GM12801 (cell line): ENCODE measurements around the gene C10orf143.

ENCODE experiments used
- TF ChIP-seq, protein P1 (sequence below): IDR thresholded peaks from one replicate; pipeline ENCODE4 v1.5.1; 2011; ENCODE audit warnings: control low read depth; ENCODE audit not compliant: insufficient read length; ENCODE audit errors: extremely low read depth

Gene C10orf143

DNA sequence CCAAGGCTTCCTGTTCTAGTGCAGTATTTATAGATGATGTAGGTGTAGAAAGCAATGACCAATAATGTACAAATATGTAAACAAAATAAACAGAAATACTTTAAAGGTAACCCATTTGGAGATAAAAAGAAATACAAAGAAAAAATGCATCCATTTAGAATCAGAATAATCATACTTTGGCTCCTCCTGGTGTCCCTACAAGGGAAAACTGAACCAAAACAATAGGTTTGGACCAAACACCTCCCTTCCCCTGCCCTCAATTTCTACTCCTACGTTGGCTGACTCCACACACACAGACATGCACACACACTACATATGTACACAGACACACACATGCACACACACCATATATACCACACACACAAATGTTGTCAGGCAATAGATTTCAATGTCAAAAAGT is 36.0 kb downstream of the C10orf143 start:
- TF ChIP-seq, protein P1, sequence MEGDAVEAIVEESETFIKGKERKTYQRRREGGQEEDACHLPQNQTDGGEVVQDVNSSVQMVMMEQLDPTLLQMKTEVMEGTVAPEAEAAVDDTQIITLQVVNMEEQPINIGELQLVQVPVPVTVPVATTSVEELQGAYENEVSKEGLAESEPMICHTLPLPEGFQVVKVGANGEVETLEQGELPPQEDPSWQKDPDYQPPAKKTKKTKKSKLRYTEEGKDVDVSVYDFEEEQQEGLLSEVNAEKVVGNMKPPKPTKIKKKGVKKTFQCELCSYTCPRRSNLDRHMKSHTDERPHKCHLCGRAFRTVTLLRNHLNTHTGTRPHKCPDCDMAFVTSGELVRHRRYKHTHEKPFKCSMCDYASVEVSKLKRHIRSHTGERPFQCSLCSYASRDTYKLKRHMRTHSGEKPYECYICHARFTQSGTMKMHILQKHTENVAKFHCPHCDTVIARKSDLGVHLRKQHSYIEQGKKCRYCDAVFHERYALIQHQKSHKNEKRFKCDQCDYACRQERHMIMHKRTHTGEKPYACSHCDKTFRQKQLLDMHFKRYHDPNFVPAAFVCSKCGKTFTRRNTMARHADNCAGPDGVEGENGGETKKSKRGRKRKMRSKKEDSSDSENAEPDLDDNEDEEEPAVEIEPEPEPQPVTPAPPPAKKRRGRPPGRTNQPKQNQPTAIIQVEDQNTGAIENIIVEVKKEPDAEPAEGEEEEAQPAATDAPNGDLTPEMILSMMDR: no peak

DNA sequence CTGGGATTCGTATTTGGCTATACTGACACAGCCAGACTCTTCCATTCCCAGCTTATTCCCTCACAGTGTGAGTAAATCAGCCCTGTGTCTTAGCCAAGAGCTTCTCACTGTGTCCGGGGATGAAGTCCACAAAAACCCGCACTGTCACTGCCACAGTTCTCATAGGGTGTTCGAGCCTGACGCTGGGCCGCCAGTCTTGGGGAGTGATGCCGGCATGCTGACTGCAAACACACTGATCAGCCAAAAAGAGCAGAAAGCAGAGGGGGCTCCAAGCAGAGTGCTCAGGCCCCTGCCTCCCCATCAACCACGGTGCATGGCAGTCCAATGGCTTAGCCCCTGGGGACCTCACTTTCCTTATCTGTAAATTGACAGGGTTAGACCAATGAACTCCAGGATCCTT is 36.7 kb downstream of the C10orf143 start:
- TF ChIP-seq, protein P1: no peak

DNA sequence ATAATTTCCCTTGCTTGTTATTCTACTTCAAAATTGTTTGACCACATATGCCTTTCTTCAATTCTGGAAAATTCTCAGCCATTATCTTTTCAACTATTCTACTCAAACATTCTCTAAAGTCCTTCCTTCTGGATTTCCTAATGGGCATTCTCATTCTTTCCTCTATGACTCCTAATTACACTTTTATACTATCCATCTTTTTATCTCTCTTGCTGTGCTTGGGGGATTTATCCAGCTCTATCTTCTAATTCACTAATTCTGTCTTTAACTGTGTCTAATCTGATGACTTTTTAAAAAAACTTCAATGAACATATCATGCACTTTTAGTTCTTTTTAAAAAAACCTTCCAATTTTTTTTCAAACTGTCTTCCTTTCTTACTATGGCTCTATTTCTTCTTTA is 38.4 kb downstream of the C10orf143 start:
- TF ChIP-seq, protein P1: no peak

DNA sequence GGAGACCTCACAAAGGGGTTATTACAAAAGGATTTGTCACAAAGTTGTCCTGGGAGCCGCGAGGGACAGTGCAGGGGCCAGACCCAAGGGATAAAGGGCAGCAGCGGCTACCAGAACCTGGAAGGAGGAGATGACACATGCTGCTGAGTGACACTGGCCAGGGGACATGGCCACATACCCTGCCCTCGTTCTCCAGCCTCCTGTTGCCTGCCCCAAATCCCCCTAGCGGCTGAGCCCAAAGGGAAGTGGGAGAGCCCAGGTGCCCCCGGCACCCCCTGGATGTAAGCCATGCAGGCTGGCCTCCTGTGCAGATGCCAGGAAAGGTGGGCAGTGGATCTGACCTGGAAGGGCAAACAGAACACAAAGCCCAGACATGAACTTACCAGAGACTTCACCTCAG is 42.7 kb downstream of the C10orf143 start:
- TF ChIP-seq, protein P1: no peak

DNA sequence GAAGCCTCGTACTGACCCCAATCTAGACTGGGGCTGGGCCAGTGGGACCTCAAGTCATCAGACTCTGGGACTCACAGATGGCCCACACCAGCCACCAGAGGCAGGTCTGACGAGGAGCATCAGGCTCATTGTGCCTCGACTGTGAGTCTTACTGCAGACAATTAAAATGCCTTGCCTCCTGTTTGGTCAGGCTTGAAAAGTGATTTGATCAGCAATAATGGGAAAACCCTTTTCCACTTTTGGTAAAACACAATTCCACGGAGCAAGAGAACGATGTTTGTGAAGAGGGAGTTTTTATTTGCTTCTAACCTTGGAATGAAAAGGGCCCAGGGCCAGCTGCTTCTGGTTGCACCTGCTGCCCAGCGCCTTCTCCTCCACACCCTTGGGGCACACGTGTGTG is 43.9 kb downstream of the C10orf143 start:
- TF ChIP-seq, protein P1: no peak

DNA sequence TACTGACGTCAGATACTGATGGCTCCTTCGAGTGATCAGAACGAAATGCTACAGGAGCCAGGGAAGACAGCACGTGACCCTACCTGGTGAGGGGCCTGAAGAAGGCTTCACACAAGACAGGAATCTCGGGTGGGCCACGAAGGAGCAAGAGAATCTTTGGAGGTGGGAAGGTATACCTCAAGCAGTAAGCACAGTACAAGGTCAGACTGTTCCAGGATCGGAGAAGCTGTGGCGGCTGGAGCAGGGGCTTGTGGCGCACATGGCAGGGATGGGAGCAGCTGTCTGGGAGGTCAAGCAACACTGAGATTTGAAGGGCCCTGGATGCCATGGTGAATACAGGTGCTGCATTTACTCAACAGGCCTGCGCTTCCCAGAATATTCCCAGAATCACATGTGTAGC is 45.4 kb downstream of the C10orf143 start:
- TF ChIP-seq, protein P1: no peak

DNA sequence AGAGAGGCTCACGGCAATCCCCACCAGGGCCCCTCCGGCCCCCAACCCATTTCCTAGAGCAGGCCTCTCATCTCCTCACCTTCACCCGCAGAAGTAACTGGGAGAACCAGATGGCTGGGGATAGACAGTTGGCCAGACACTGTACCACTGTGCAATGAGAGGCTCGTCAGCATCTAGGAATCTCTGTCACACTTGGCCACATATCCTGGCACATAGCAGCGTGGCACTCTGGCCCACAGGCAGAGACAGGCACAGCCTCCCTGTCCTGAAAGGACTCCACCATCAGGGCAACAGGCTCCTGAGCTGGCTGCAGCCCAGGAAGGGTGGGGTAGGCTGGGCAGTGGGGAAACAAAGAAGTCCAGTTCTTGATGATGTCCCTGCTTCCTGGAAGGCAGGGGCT is 45.8 kb downstream of the C10orf143 start:
- TF ChIP-seq, protein P1: no peak

DNA sequence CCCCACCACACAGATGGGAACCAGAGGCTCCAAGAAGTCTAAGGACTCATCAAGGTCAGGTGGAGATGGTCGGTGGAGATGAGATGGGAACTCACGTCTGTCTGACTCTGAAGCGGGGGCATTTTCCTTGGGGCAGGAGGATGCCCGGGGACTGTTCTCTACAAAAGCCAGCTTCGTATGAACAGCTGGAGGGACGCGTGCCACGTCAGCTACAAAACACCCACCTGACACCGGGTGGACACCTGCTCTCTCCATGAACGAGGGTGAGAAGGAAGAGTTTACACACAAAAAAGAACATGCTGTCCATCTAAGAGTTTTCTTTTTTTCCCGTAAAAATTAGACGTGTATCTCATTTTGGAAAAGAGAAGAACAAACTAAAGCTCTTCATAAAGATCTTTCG is 47.7 kb downstream of the C10orf143 start:
- TF ChIP-seq, protein P1: no peak
